Gastroesophageal sphincter (tissue), 3 donors: ENCODE data around the gene RABIF.

ENCODE experiments used
- EP300 ChIP-seq: sonication (generic); formaldehyde crosslinking; IDR thresholded peaks from one replicate; pipeline ENCODE4 v1.6.1; 2017; ENCODE audit warnings: antibody characterized with exemption, mild to moderate bottlenecking
- POLR2A ChIP-seq, 2 donors: fragments of 450-650 bp; IDR thresholded peaks; one replicate each; pipeline ENCODE4 v1.6.1; 2017; ENCODE audit warnings: antibody characterized with exemption in 2 of 2, mild to moderate bottlenecking in 2 of 2, moderate library complexity in 1 of 2
- POLR2AphosphoS5 ChIP-seq: sonication (generic); formaldehyde crosslinking; IDR thresholded peaks from one replicate; pipeline ENCODE4 v1.6.1; 2017; ENCODE audit warnings: antibody characterized with exemption
- TF ChIP-seq, protein P1 (sequence below), 4 experiments: fragments of 200-600 bp in 2 of 4; fragments of 450-650 bp in 2 of 4; sonication (generic) in 1 of 4; IDR thresholded peaks; one replicate each; pipeline ENCODE4 v1.5.1; 2017 to 2019; ENCODE audit warnings: antibody characterized with exemption in 4 of 4, mild to moderate bottlenecking in 2 of 4, moderate library complexity in 2 of 4

- TF ChIP-seq, protein P1, sequence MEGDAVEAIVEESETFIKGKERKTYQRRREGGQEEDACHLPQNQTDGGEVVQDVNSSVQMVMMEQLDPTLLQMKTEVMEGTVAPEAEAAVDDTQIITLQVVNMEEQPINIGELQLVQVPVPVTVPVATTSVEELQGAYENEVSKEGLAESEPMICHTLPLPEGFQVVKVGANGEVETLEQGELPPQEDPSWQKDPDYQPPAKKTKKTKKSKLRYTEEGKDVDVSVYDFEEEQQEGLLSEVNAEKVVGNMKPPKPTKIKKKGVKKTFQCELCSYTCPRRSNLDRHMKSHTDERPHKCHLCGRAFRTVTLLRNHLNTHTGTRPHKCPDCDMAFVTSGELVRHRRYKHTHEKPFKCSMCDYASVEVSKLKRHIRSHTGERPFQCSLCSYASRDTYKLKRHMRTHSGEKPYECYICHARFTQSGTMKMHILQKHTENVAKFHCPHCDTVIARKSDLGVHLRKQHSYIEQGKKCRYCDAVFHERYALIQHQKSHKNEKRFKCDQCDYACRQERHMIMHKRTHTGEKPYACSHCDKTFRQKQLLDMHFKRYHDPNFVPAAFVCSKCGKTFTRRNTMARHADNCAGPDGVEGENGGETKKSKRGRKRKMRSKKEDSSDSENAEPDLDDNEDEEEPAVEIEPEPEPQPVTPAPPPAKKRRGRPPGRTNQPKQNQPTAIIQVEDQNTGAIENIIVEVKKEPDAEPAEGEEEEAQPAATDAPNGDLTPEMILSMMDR (IDR thresholded peaks at IDR 0.05) = no peak
- no peak for TF ChIP-seq EP300
- TF ChIP-seq POLR2A (IDR thresholded peaks at IDR 0.05) = no peak
- no peak for TF ChIP-seq POLR2AphosphoS5
These were observed 38.2 kb downstream of the RABIF start for GRCh38 chr1:202850593-202851362.
